GM21786 (cell line): ENCODE data around the gene MIOS.
A peak's percentile ranks its signal among the peaks of the same experiment; 100 is the strongest.
"Not testable (repeated sequence)": the region's sequence is repeated elsewhere in the genome, so short reads cannot be mapped to it uniquely, and the experiment has no call there.

Experiments
- ATAC-seq: cut with Tn5 transposase; IDR thresholded peaks from one replicate; pipeline ENCODE4 v1.9.1; 2021; ENCODE audit not compliant: unreplicated experiment

Gene MIOS

DNA sequence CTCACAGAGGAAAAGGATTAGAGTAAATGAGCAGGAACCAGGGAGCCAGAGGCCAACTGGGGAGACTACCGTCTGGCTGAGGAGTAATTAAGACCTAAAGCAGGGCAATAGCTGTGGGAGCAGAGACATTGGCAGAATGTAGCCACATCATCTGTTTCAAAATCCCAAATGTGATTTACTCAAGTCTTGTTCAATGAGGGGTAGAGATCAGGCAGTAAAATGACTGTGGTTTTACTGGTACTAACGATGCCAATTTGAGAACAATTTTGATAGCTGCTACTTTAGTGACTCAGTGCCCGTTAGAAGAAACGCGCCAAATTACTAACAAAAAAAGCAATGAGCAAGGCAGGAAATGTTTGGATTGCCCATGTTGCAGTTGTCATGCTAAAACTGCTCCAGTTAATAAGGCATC, 12.7 kb upstream of the MIOS start:
- no peak for ATAC-seq

- ATAC-seq: no peak
Measured at GRCh38 chr7:7554649-7555575, 11.8 kb upstream of the MIOS start.

DNA sequence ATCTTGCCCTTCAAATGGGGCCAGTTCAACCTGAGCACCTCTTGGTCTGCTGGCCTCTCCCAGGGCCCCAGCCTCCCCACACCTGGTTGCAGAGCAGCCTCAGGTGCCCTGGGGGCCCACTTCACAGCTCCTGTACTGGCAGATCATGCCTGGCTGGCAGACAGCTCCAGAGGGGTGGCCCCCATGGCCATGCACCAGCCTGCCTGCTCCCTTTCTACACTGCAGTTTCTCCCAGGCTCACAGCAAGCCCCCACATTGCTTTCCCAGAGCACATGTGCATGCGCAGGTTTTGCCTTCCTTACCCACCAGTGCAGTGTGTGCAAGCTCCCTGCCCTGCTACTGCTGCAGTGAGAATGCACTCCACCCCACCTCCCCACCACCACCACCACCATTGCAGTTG, 9.8 kb upstream of the MIOS start:
- no peak for ATAC-seq

DNA sequence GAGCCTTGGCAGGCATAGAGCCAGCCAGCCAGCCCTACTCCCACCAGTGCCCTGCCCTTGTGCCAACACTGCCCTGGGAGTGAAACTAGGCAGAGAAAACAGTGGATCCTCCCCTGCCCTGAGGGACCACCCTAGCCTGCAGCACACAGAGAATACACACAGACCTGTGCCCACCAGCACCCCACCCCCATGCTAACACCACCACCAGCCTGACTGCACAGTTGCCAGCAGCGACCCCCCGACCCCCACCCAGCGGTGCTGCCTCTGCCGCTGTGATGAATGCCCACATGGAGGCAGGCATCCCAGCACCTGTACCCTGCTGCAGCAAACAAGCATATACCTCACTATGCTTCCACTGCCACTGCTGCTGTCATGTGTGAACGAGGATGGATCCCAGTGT, 9.4 kb upstream of the MIOS start:
- no peak for ATAC-seq

DNA sequence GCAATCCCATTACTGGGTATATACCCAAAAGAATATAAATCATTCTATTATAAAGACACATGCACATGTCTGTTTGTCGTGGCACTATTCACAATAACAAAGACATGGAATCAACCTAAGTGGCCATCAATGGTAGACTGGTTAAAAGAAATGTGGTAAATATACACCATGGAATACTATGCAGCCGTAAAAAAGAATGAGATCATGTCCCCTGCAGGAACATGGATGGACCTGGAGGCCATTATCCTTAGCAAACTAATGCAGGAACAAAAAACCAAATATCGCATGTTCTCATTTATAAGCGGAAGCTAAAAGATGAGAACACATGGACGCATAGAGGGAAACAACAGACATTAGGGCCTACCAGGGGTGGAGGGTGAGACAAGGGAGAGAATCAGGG, 5.1 kb upstream of the MIOS start:
- not testable (repeated sequence) for ATAC-seq

GRCh38 chr7:7562736-7563135, 3.9 kb upstream of the MIOS start:
- ATAC-seq: no peak

- no peak for ATAC-seq
Measured at GRCh38 chr7:7563269-7563668, 3.4 kb upstream of the MIOS start.

DNA sequence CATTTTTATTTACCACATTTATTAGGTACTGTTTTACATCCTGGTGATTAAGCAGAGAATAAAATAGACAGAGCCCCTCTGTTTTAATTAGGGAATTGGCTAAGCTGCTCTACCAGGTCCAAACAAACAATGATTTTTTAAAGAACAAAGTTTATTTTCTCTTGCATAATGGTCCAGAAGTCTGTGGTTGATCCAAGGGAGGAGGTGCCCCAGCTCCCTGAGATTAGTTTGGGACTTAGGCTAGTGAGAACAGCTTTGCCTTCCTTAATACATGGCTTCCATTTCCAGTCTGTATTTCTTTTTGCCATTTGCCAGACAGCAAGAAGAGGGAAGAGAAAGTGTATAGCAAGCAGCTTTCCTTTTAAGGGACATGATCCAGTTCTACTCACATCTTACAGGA, 2.9 kb upstream of the MIOS start:
- ATAC-seq: no peak

- no peak for ATAC-seq
Measured at GRCh38 chr7:7564323-7564780, 2.3 kb upstream of the MIOS start.

GRCh38 chr7:7565018-7565680, 1.5 kb upstream of the MIOS start:
- no peak for ATAC-seq

DNA sequence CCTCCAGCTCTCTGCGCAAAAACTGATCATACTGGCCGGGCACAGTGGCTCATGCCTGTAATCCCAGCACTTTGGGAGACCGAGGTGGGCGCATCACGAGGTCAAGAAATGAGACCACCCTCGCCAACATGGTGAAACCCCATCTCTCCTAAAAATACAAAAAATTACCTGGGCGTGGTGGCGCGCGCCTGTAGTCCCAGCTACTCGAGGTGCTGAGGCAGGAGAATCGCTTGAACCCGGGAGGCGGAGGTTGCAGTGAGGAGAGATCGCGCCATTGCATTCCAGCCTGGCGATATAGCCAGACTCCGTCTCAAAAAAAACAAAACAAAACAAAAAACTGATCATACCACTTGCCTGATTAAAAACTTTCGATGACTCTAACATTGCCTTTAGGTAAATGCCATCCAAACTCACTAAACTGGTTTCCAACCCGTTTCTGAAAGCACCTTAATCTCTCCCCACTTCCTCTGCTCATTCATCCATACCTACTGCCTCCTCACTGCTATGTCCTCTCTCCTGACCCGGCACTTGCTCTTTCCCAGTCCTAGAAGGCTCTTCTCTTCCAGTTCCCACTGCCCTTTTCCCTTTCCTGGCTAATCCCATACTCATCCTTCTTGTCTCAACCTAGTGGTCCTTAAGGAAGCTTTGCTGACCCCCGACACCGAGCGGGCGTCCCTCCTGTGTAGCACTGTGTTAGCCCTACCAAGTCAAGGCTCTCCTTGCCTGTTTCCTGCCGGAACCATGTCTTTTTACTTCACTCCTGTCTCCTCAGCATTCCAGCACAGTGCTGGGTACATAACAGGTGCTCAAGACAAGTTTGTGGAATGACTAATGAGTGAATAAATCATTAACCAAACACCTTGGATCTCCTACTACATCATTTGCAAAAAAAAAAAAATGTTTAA, 686 bp upstream of the MIOS start:
- peak; percentile 16 for ATAC-seq

DNA sequence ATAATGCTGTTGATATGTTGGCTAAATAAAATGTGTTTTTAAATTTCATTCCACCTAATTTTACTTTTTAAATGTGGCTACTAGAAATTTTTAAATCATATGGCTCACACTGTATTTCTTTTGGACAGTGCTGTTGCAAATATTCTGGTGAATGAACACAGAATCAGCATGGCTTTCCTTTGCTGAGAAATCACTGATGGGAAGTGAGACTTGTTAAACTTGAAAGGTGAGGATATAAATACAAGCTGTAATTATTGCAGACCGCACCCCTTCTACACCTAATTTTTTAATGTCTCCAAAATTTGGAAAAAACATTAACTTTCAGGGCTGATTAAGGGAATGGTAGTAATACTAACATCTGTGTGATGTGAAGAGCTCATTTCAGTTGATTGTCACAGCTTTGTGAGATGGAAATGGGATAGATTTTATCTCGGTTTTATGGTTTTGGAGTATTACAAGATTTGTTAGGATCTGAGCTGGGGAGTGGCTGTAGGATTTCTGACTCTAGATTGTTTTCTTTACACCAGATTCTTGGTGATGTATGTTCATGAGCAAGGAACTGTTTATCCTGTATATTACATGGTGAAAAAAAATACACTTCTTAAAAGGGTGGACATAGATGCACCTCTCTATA, 1.3 kb downstream of the MIOS start:
- no peak for ATAC-seq

DNA sequence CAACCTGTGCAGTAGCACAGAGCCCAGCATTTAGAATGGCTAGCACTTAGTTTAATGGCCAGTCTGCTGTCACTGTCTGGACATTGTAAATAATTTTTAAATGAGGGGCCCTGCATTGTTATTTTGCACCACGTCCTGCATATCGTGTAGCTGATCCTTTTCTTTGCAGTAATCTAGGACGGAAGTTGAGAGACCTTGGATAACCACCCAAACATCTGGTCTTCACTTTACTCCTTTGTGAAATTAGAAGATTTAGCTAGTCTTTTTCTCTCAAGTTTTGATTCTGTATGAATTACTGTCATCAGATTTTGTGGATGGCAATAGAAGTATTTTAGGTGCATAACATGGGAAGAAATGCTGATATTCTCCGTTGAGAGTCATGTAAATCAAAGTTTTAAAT, 1.9 kb downstream of the MIOS start:
- ATAC-seq: no peak

- peak; percentile 48 for ATAC-seq
Measured at GRCh38 chr7:7569081-7569527, 2.4 kb downstream of the MIOS start.

GRCh38 chr7:7569615-7570014, 2.9 kb downstream of the MIOS start:
- ATAC-seq: peak; percentile 19

DNA sequence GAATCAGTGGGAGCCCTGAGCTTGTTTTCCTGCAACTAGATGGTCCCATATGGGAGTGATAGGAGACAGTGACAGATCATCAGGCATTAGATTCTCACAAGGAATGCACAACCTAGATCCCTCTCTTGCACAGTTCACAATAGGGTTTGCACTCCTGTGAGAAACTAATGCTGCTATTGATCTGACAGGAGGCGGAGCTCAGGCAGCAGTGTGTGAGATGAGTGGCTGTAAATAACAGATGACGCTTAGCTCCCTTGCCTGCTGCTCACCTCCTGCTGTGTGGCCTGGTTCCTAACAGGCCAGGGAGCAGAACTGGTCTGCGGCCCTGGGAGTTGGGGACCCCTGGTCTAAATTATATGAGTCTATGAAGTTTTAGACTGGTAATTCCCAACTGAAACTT, 3.9 kb downstream of the MIOS start:
- ATAC-seq: no peak

- ATAC-seq: no peak
Measured at GRCh38 chr7:7573701-7574100, 7.0 kb downstream of the MIOS start.

DNA sequence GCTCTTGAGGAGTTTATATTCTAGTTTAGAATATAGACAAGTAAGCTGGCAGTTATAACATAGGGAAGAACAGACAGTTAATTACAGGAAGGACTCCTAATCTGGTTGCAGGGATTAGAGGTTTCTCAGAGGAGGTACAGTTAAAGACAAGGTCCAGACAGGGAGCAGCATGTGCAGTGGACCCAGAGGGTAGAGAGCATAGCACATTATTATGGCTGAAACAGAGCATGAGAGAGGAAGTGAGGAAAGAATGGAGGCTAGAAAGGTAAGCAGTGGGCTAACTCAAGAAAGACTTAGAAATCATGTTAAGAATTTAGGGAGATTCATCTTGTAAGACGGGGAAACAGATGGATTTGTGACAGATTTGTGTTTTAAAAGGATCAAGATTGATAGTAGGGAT, 9.7 kb downstream of the MIOS start:
- no peak for ATAC-seq

- ATAC-seq: peak; percentile 66
Measured at GRCh38 chr7:7577888-7578287, 11.2 kb downstream of the MIOS start.

GRCh38 chr7:7579638-7580037, 13.0 kb downstream of the MIOS start:
- ATAC-seq: no peak
